DOHH2 (cell line): ENCODE measurements around the gene ANO8.

Experiments
- H3F3A ChIP-seq: fragments of 200-600 bp; sonication (generic), shearing (Covaris generic); 2 replicates; pipeline ENCODE4 v1.6.0; 2016; ENCODE audit warnings: antibody characterized with exemption, mild to moderate bottlenecking; ENCODE audit not compliant: control insufficient read depth, insufficient read depth
- H3K27ac ChIP-seq: fragments of 200-600 bp; sonication (generic); 2 replicates; pipeline ENCODE4 v1.5.1; 2014; ENCODE audit warnings: low read depth, mild to moderate bottlenecking, low read length, moderate library complexity
- H3K27me3 ChIP-seq: fragments of 200-600 bp; sonication (generic); 2 replicates; pipeline ENCODE4 v1.6.1; 2014; ENCODE audit warnings: mild to moderate bottlenecking, low read length, mixed read lengths; ENCODE audit not compliant: control insufficient read depth
- H3K36me3 ChIP-seq: fragments of 200-600 bp; sonication (generic); 2 replicates; pipeline ENCODE4 v1.6.1; 2014; ENCODE audit warnings: mild to moderate bottlenecking, low read length, moderate library complexity, mixed read lengths; ENCODE audit not compliant: control insufficient read depth
- H3K4me1 ChIP-seq: fragments of 200-600 bp; sonication (generic); 2 replicates; pipeline ENCODE4 v1.6.1; 2014; ENCODE audit warnings: mild to moderate bottlenecking, low read length, mixed read lengths; ENCODE audit not compliant: control insufficient read depth
- H3K4me2 ChIP-seq: fragments of 200-600 bp; sonication (generic); 2 replicates; pipeline ENCODE4 v1.6.0; 2014; ENCODE audit warnings: mild to moderate bottlenecking, low read length, moderate library complexity
- H3K4me3 ChIP-seq: fragments of 200-600 bp; sonication (generic); 2 replicates; pipeline ENCODE4 v1.5.1; 2014; ENCODE audit warnings: mild to moderate bottlenecking, low read length, mixed read lengths
- H3K79me2 ChIP-seq: fragments of 200-600 bp; sonication (generic); 2 replicates; pipeline ENCODE4 v1.6.1; 2014; ENCODE audit warnings: mild to moderate bottlenecking, low read length, mixed read lengths; ENCODE audit not compliant: control insufficient read depth
- H3K9me2 ChIP-seq: fragments of 200-600 bp; sonication (generic); replicated peaks from 2 replicates; pipeline ENCODE4 v1.6.1; 2014; ENCODE audit warnings: mild to moderate bottlenecking, low read length, mixed read lengths; ENCODE audit not compliant: control insufficient read depth
- H3K9me3 ChIP-seq: fragments of 200-600 bp; sonication (generic); 2 replicates; pipeline ENCODE4 v1.6.1; 2014; ENCODE audit warnings: antibody characterized with exemption, low read length, mixed read lengths; ENCODE audit not compliant: control insufficient read depth, insufficient read depth
- H4K20me1 ChIP-seq: fragments of 200-600 bp; sonication (generic); 2 replicates; pipeline ENCODE4 v1.6.0; 2014; ENCODE audit warnings: low read depth, mild to moderate bottlenecking, antibody characterized with exemption, low read length, moderate library complexity; ENCODE audit not compliant: control insufficient read depth, insufficient read depth
- EZH2phosphoT487 ChIP-seq: fragments of 200-600 bp; sonication (generic); IDR thresholded peaks from 2 replicates; pipeline ENCODE4 v1.6.1; 2017; ENCODE audit warnings: borderline replicate concordance, mild to moderate bottlenecking, antibody characterized with exemption, low read length, moderate library complexity, mixed read lengths
- TF ChIP-seq, protein P1 (sequence below): fragments of 200-600 bp; sonication (generic); IDR thresholded peaks from one replicate; pipeline ENCODE4 v1.5.1; 2014; ENCODE audit warnings: antibody characterized with exemption, mild to moderate bottlenecking, low read depth, low read length; ENCODE audit not compliant: poor library complexity, severe bottlenecking

The ANO8 gene

DNA sequence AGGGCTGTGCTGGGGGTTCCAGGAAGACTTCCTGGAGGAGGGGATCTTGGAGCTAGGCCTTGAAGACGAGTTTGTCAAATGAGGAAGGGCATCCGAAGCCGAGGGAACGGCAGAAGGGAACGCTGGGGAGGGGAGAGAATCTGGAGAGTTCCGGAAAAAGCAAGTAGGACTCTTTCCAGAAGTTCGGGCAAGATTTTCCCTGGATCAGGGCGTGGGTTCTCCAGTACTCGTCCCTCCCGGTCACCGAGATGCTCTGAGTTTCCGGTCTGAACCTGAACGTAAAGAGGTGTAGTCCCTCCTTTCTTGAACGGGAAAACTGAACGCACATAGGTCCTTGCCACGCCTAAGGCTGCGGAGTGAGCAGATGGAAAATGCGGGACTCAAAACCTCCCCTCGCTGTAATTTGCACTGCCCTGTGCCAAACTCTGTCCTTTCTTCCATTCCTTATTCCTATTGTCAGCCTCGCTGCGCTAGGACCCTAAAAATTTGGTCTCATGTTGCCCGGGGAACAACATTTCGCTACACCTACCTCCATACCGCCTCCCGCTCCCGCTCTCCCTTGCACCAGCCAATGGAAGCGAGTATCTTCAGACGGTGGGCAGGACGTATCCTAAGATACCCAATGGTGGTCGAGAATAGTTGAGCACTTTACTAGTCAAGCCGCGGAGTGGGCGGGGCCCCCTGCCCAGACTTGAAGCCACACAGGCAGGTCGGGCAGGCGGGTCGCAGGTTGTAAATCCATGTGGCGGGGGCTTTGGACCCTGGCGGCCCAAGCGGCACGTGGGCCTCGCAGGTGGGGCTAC is 2.4 kb upstream of the ANO8 start, which contains the start of gene GTPBP3:
GTPBP3 (plus strand) TSS at position 682 of the 803 bp plus-strand sequence; CDS start at position 741, 59 bp downstream.
- H3K4me1 ChIP-seq = peaks cover 45% of the 10 kb centered on the region
- peak within 1 kb of the TSS; percentile 96 for H3K4me2 ChIP-seq
- peaks cover 25% of the 10 kb centered on the region for H3K79me2 ChIP-seq
- H3F3A ChIP-seq = peaks cover 8% of the 10 kb centered on the region
- peaks cover 35% of the 10 kb centered on the region for H3K36me3 ChIP-seq
- H4K20me1 ChIP-seq = no peaks in the 10 kb centered on the region; the same call in 1 of the 2 replicates
- H3K9me2 ChIP-seq = no peaks in the 10 kb centered on the region
- peaks cover 10% of the 10 kb centered on the region; the same call in 1 of the 2 replicates for H3K9me3 ChIP-seq
- TF ChIP-seq, protein P1, sequence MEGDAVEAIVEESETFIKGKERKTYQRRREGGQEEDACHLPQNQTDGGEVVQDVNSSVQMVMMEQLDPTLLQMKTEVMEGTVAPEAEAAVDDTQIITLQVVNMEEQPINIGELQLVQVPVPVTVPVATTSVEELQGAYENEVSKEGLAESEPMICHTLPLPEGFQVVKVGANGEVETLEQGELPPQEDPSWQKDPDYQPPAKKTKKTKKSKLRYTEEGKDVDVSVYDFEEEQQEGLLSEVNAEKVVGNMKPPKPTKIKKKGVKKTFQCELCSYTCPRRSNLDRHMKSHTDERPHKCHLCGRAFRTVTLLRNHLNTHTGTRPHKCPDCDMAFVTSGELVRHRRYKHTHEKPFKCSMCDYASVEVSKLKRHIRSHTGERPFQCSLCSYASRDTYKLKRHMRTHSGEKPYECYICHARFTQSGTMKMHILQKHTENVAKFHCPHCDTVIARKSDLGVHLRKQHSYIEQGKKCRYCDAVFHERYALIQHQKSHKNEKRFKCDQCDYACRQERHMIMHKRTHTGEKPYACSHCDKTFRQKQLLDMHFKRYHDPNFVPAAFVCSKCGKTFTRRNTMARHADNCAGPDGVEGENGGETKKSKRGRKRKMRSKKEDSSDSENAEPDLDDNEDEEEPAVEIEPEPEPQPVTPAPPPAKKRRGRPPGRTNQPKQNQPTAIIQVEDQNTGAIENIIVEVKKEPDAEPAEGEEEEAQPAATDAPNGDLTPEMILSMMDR = no peak
- TF ChIP-seq EZH2phosphoT487 = no peak
- H3K27me3 ChIP-seq = no peaks in the 10 kb centered on the region
- peak within 1 kb of the TSS; percentile 76 for H3K27ac ChIP-seq
- peak within 1 kb of the TSS; percentile 96 for H3K4me3 ChIP-seq

DNA sequence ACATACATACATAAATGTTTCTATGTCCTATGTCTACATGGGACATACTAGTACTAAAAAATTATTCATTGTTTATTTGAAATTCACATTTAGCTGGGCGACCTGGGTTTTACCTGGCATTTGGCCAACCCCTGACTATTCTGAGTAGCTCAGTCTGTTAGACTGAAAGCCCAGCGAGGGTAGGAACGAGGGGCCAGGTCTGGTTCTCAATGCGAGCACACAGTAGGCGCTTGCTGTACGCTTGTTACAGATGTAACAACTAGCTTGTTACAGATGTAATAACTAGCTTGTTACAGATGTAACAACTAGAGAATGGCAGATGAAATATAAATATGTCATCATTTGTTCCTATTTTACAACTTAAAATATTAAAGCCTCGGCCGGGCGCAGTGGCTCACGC is 920 bp upstream of the ANO8 start:
- Histone ChIP-seq H3K9me2 (no peaks in the 10 kb centered on the region), H3K4me1 (peaks cover 44% of the 10 kb centered on the region), H3K27ac (no peak overlapping the region), H3K36me3 (peaks cover 22% of the 10 kb centered on the region), H3K9me3 (peaks cover 10% of the 10 kb centered on the region; the same call in 1 of the 2 replicates), H3K4me2 (peak overlapping the region; percentile 96), H3K79me2 (peaks cover 21% of the 10 kb centered on the region), H3K27me3 (no peaks in the 10 kb centered on the region), H3F3A (peaks cover 8% of the 10 kb centered on the region), H3K4me3 (no peak overlapping the region; the same call in 1 of the 2 replicates), H4K20me1 (no peaks in the 10 kb centered on the region)
- no peak for TF ChIP-seq EZH2phosphoT487
- TF ChIP-seq, protein P1 = no peak

DNA sequence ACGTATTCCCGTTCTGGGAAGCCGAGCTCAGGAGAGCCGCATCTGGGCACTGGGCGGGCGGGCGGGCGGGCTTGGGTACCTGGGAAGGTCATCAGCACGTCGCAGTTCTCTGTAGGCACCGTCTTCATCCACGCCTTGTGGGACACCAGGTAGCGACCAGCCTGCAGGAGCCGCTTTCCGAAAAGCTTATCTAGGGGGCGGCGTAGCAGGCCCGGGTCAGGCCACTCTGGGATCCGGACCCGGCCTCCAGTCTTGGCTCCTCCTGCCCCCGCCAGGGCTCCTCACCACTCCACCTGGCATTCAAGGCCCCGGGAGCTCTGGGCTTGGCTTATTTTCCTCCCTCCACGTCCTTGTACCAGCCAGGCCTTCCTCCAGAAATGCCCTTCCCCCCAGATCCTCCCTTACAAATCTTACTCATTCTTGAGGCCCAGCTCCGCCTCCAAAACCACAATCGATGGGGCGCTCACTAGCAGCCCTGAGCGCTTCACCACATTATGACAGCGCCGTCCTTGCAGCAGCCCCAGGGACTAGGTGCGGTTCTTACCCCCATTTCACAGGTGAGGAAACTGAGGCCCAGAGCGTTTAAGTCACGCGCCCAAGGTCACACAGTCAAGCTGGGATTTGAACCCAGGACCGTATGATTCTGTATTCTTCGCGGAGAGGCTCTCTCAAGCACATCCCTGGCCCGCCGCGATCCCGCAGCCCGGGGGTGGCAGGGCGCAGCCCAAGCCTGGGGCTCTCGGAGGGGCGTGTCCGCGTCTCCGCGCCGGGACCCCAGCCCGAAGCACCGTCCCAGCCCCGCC is 843 bp downstream of the ANO8 start:
- Histone ChIP-seq H3K79me2 (peaks cover 14% of the 10 kb centered on the region), H3K27ac (no peak overlapping the region)

More for the DNA sequence above, 843 bp downstream of the ANO8 start:
- no peaks in the 10 kb centered on the region for H4K20me1 ChIP-seq
- peak overlapping the region; percentile 96 for H3K4me2 ChIP-seq
- peaks cover 14% of the 10 kb centered on the region for H3K36me3 ChIP-seq
- H3F3A ChIP-seq = peaks cover 8% of the 10 kb centered on the region
- peaks cover 39% of the 10 kb centered on the region for H3K4me1 ChIP-seq
- H3K27me3 ChIP-seq = peaks cover 8% of the 10 kb centered on the region
- peaks cover 10% of the 10 kb centered on the region; the same call in 1 of the 2 replicates for H3K9me3 ChIP-seq
- TF ChIP-seq, protein P1 = no peak
- no peak for TF ChIP-seq EZH2phosphoT487
- H3K4me3 ChIP-seq = peak overlapping the region; percentile 86
- H3K9me2 ChIP-seq = no peaks in the 10 kb centered on the region
